GM12878 (cell line): ENCODE data around the gene TRAPPC11. TPM values are rescaled to one million over a fixed set of nuclear protein-coding genes. Genes with fewer than 3 reads are reported as not detected.

Experiments
- ATAC-seq: fragments of 200-7000 bp; cut with Tn5 transposase; 3 replicates; pipeline ENCODE4 v1.9.1; 2020; ENCODE audit warnings: mild to moderate bottlenecking, moderate library complexity
- BruUV-seq: library from RNA; stranded (reverse); fragments of 400-500 nt; replicated peaks from 2 replicates; lab custom pipeline; 2021; lab: Mats Ljungman, UMichigan
- CTCF ChIA-PET: fragments of 300-600 bp; sonication (Branson Sonifier 250); formaldehyde crosslinking; extraction: SDS; loops from one replicate; lab custom pipeline; 2021; ENCODE audit warnings: inconsistent platforms; lab: Yijun Ruan, JAX
- POLR2A ChIA-PET: fragments of 350-600 bp; formaldehyde crosslinking; extraction: SDS; loops from one replicate; lab custom pipeline; 2021; ENCODE audit warnings: inconsistent platforms; lab: Charles Lee
- RAD21 ChIA-PET: fragments of 300-600 bp; sonication (Branson Sonifier 250); formaldehyde crosslinking; loops from one replicate; lab custom pipeline; 2023; ENCODE audit warnings: antibody characterized with exemption; ENCODE audit not compliant: unreplicated experiment; lab: Charles Lee
- SMC1A ChIA-PET: fragments of 300-600 bp; sonication (Branson Sonifier 250); formaldehyde crosslinking; loops from one replicate; lab custom pipeline; 2023; ENCODE audit not compliant: unreplicated experiment, uncharacterized antibody; lab: Charles Lee
- DNase-seq: peaks from one replicate; pipeline ENCODE4 v3.0.0-alpha.2; 2011; ENCODE audit warnings: low read depth, low spot score
- FAIRE-seq: peaks from 3 replicates; lab custom pipeline; 2011; peaks lifted over from hg19 to GRCh38; lab: Jason Lieb, UNC
- H2AFZ ChIP-seq: 2 replicates; pipeline ENCODE4 v1.6.0; 2011; ENCODE audit warnings: low read depth, low read length, control low read depth; ENCODE audit not compliant: control insufficient read depth
- H3K27ac ChIP-seq: 2 replicates; pipeline ENCODE4 v1.5.1; 2011; ENCODE audit warnings: control low read depth; ENCODE audit not compliant: control insufficient read depth, insufficient read depth
- H3K27me3 ChIP-seq, 2 experiments: replicated peaks in 1 of 2; 2 replicates each; pipeline versions ENCODE4 v1.6.0 to v1.6.1; 2011; ENCODE audit warnings: low read length in 1 of 2; ENCODE audit not compliant: control insufficient read depth in 2 of 2, insufficient read depth in 2 of 2
- H3K36me3 ChIP-seq, 2 experiments: 2 replicates each; pipeline ENCODE4 v1.5.1; 2011; ENCODE audit warnings: low read length in 1 of 2; ENCODE audit not compliant: control insufficient read depth in 2 of 2, insufficient read depth in 2 of 2
- H3K4me1 ChIP-seq: 2 replicates; pipeline ENCODE4 v1.6.1; 2011; ENCODE audit warnings: mild to moderate bottlenecking, low read length, moderate library complexity, mixed read lengths; ENCODE audit not compliant: control insufficient read depth, insufficient read depth
- H3K4me2 ChIP-seq: 2 replicates; pipeline ENCODE4 v1.6.0; 2011; ENCODE audit warnings: control low read depth; ENCODE audit not compliant: control insufficient read depth, insufficient read depth
- H3K4me3 ChIP-seq: fragments of 200-600 bp; sonication (generic); 2 replicates; pipeline ENCODE4 v1.5.1; 2016
- H3K79me2 ChIP-seq: 2 replicates; pipeline ENCODE4 v1.6.0; 2011; ENCODE audit warnings: low read length; ENCODE audit not compliant: control insufficient read depth, insufficient read depth
- H3K9ac ChIP-seq: 2 replicates; pipeline ENCODE4 v1.8.0; 2011; ENCODE audit warnings: low read length, control low read depth, mixed read lengths; ENCODE audit not compliant: control insufficient read depth, insufficient read depth
- H3K9me3 ChIP-seq: replicated peaks from 3 replicates; pipeline ENCODE4 v1.5.1; 2011; ENCODE audit warnings: mild to moderate bottlenecking, low read length; ENCODE audit not compliant: control insufficient read depth, insufficient read depth
- H4K20me1 ChIP-seq: 2 replicates; pipeline ENCODE4 v1.6.0; 2011; ENCODE audit not compliant: control insufficient read depth, insufficient read depth
- CBX5 ChIP-seq: sonication (generic); IDR thresholded peaks from 2 replicates; pipeline ENCODE4 v1.6.1; 2016; ENCODE audit warnings: low read depth, moderate library complexity, mild to moderate bottlenecking, inconsistent platforms
- CHD4 ChIP-seq: fragments of 200-600 bp; sonication (generic); IDR thresholded peaks from 2 replicates; pipeline ENCODE4 v1.6.1; 2016; ENCODE audit warnings: mild to moderate bottlenecking
- ETV6 ChIP-seq, 2 experiments: fragments of 450-650 bp in 1 of 2; IDR thresholded peaks in 1 of 2; conservative IDR thresholded peaks in 1 of 2; 2 replicates each; pipeline ENCODE4 v1.6.1; 2014; ENCODE audit warnings: antibody characterized with exemption in 1 of 2, borderline replicate concordance in 1 of 2, low read depth in 1 of 2, mild to moderate bottlenecking in 1 of 2, moderate library complexity in 1 of 2
- HDAC6 ChIP-seq: fragments of 200-600 bp; sonication (generic); IDR thresholded peaks from one replicate; pipeline ENCODE4 v1.8.0; 2017; ENCODE audit warnings: antibody characterized with exemption; ENCODE audit not compliant: unreplicated experiment
- IKZF2 ChIP-seq, 2 experiments: fragments of 450-650 bp; IDR thresholded peaks; 2 replicates each; pipeline ENCODE4 v1.6.1; 2017; ENCODE audit warnings: mild to moderate bottlenecking in 2 of 2, moderate library complexity in 2 of 2
- KLF5 ChIP-seq: fragments of 450-650 bp; IDR thresholded peaks from 2 replicates; pipeline ENCODE4 v1.6.1; 2014; ENCODE audit warnings: mild to moderate bottlenecking; ENCODE audit not compliant: partially characterized antibody
- MTA3 ChIP-seq: IDR thresholded peaks from 2 replicates; pipeline ENCODE4 v1.6.1; 2012; ENCODE audit warnings: low read length, inconsistent platforms, borderline replicate concordance
- MXI1 ChIP-seq: fragments of 150-350 bp; IDR thresholded peaks from 2 replicates; pipeline ENCODE4 v1.6.1; 2011; ENCODE audit warnings: low read depth, mild to moderate bottlenecking, inconsistent platforms, low read length, improper control_type of control experiment
- MYB ChIP-seq: fragments of 150-350 bp; IDR thresholded peaks from 2 replicates; pipeline ENCODE4 v1.6.1; 2014; ENCODE audit warnings: mild to moderate bottlenecking, low read depth, low read length, borderline replicate concordance
- NFYA ChIP-seq: IDR thresholded peaks from 2 replicates; pipeline ENCODE4 v1.6.1; 2011; ENCODE audit warnings: low read depth, mild to moderate bottlenecking, low read length, improper control_type of control experiment, borderline replicate concordance
- SP1 ChIP-seq: IDR thresholded peaks from one replicate; pipeline ENCODE4 v1.6.1; 2011; ENCODE audit warnings: low read depth, low read length
- SUZ12 ChIP-seq: fragments of 200-600 bp; sonication (generic); IDR thresholded peaks from one replicate; pipeline ENCODE4 v1.6.1; 2018; ENCODE audit warnings: antibody characterized with exemption, mild to moderate bottlenecking; ENCODE audit not compliant: unreplicated experiment
- YBX1 ChIP-seq: fragments of 450-650 bp; IDR thresholded peaks from 2 replicates; pipeline ENCODE4 v1.6.1; 2016; ENCODE audit warnings: antibody characterized with exemption
- WGBS: methylation state at CpG from one replicate; pipeline ENCODE4 v1.1.6; 2016; ENCODE audit warnings: low lambda C conversion rate; ENCODE audit not compliant: insufficient replicate concordance, insufficient coverage; ENCODE audit errors: missing lambda C conversion rate; 5-methylcytosine and 5-hydroxymethylcytosine counted together
- in situ Hi-C: fragments of 300-500 bp; cut with MboI; formaldehyde crosslinking; loops from 9 replicates; pipeline ENCODE4 v1.14.3; 2018; ENCODE audit warnings: mixed read lengths
- intact Hi-C: fragments of 100-400 bp; cut with micrococcal nuclease; formaldehyde crosslinking; loops from one replicate; pipeline ENCODE4 v1.14.2; 2022; ENCODE audit not compliant: unreplicated experiment
- polyA plus RNA-seq, 11 experiments: library from polyadenylated mRNA; depleted of rRNA in 4 of 11; unstranded in 6 of 11; stranded (reverse) in 5 of 11; fragments of >200 nt; fragmentation: Nextera tagmentation in 4 of 11; fragmentation: Illumina TruSeq in 1 of 11; extraction: Ambion mirVana in 4 of 11; extraction: Trizol in 1 of 11; gene quantifications; 1 replicate in 1 of 11; 2 replicates in 10 of 11; pipeline versions ENCODE4 v1.2.1 to v1.2.3, GENCODE V29; 2011 to 2016; ENCODE audit warnings: inconsistent platforms in 2 of 11, missing spikeins in 2 of 11, low read depth in 1 of 11
- total RNA-seq, 4 experiments: library from RNA; depleted of rRNA in 3 of 4; stranded (reverse); fragments of >200 nt in 3 of 4; fragmentation: Illumina TruSeq in 1 of 4; extraction: Trizol in 1 of 4; gene quantifications; 2 replicates each; pipeline versions ENCODE4 v1.2.1 to v1.2.3, GENCODE V29; 2013 to 2021
- TF ChIP-seq, protein P1 (sequence below): fragments of 450-650 bp; IDR thresholded peaks from 2 replicates; pipeline ENCODE4 v1.6.1; 2017; ENCODE audit warnings: low read depth, mild to moderate bottlenecking, moderate library complexity
- TF ChIP-seq, protein P2 (sequence below): fragments of 450-650 bp; IDR thresholded peaks from 2 replicates; pipeline ENCODE4 v1.6.1; 2017; ENCODE audit warnings: mild to moderate bottlenecking, low read depth, inconsistent platforms; ENCODE audit not compliant: poor library complexity, severe bottlenecking

The TRAPPC11 gene
- total and polyA plus RNA-seq, 10 of the 15 experiments (the other 5 are each of a cell fraction or from before 2014, with no cell fraction given), result 7.3 to 40.5 (median 22.3) TPM

DNA sequence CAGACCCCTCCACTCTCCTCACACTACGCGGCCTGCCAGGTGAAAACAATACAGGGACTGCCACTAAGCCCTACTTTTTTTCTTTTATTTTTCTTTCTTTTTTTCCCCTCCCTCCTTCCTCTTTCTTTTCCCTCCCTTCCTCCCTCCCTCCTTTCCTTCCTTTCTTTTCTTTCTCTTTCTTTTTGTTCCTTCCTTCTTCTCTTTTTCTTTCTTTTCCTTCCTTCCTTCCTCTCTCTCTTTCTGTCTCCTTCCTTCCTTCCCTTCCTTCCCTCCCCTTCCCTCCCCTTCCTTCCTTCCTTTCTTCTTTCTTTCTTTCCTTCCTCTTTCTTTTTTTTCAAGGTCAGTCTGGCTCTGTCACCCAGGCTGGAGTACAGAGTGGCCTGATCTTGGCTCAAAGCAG lies 42.0 kb upstream of the TRAPPC11 start:
- 61% methylated on average over 2 of the region's 2 CpGs for WGBS
- FAIRE-seq (no peak), ATAC-seq (no peak)
- intact Hi-C loops, result no loop called here
- Histone ChIP-seq H3K79me2 (no peaks in the 10 kb centered on the region), H3K9ac (no peak overlapping the region)
- in situ Hi-C loops, result no loop called here
- no TSS peak for BruUV-seq
- TF ChIP-seq YBX1, result no peak
- TF ChIP-seq CBX5, result no peak
- TF ChIP-seq MXI1, result no peak
- TF ChIP-seq, all 136 proteins: peak for 0
- no peak for DNase-seq
- H3K36me3 ChIP-seq, result no peaks in the 10 kb centered on the region
- POLR2A ChIA-PET, result no interaction called here
- no peaks in the 10 kb centered on the region for H4K20me1 ChIP-seq
- H3K4me1 ChIP-seq, result no peaks in the 10 kb centered on the region
- RAD21 ChIA-PET, result no interaction called here
- CTCF ChIA-PET, result no interaction called here
- H3K27ac ChIP-seq, result no peak overlapping the region
- no peak overlapping the region for H3K4me2 ChIP-seq
- H3K9me3 ChIP-seq, result no peaks in the 10 kb centered on the region
- SMC1A ChIA-PET, result interaction anchor here (0.6 kb wide), 1 partner anchor 635 kb away, joined by 3 read pairs; no protein-coding TSS in a partner anchor
- H2AFZ ChIP-seq, result no peak overlapping the region
- 0 out of 4 replicates have a peak, but pooled peaks cover 0 to 2% of the 10 kb centered on the region in 2 experiments for H3K27me3 ChIP-seq
- H3K4me3 ChIP-seq, result no peak overlapping the region

DNA sequence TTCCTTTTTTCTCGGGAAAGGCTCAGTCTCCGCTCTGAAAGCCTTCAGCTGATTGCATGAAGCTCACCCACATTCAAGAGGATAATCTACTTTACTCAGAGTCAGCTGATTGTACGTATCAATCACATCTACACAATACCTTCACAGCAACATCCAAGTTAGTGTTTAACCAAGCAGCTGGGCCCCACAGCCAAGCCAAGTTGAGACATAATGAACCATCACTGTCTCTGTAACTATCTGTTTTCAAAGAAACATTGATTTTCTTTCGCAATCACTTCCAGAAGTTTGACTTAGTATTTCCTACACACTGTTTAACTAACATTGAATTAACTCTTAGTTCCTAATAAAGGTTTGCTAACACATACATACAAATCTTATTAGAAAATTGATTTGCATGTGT lies 40.4 kb upstream of the TRAPPC11 start:
- H3K27ac ChIP-seq, result no peak overlapping the region
- DNase-seq (no peak), ATAC-seq (no peak), FAIRE-seq (no peak)
- no peaks in the 10 kb centered on the region for H3K36me3 ChIP-seq
- H3K79me2 ChIP-seq, result no peaks in the 10 kb centered on the region
- in situ Hi-C loops (no loop called here), intact Hi-C loops (no loop called here)
- H4K20me1 ChIP-seq, result no peaks in the 10 kb centered on the region
- POLR2A ChIA-PET, result no interaction called here
- no peak overlapping the region for H3K4me2 ChIP-seq
- no peaks in the 10 kb centered on the region for H3K4me1 ChIP-seq
- no TSS peak for BruUV-seq
- no peak overlapping the region for H2AFZ ChIP-seq
- H3K27me3 ChIP-seq, result peaks cover 0 to 2% of the 10 kb centered on the region in 2 experiments; a peak in 1 of 4 replicates
- H3K9me3 ChIP-seq, result no peaks in the 10 kb centered on the region
- SMC1A ChIA-PET, result no interaction called here
- CTCF ChIA-PET, result interaction anchor here (0.6 kb wide), 1 partner anchor 76 kb away, joined by 3 read pairs; no protein-coding TSS in a partner anchor
- RAD21 ChIA-PET, result no interaction called here
- no peak overlapping the region for H3K9ac ChIP-seq
- WGBS, result 71% methylated on average over 4 of the region's 4 CpGs
- no peak overlapping the region for H3K4me3 ChIP-seq
- TF ChIP-seq SUZ12 (no peak), MTA3 (no peak), KLF5 (no peak), IKZF2 (IDR thresholded peaks at IDR 0.05) (no peak), MYB (no peak), SP1 (no peak), ETV6 (conservative IDR thresholded peaks at IDR 0.05 in 1 of 2, IDR thresholded peaks at IDR 0.05 in 1 of 2; ENCODE audit: borderline replicate concordance in 1 of 2, low read depth in 1 of 2) (no peak), CHD4 (no peak), HDAC6 (no peak), NFYA (no peak)
- TF ChIP-seq, protein P1, sequence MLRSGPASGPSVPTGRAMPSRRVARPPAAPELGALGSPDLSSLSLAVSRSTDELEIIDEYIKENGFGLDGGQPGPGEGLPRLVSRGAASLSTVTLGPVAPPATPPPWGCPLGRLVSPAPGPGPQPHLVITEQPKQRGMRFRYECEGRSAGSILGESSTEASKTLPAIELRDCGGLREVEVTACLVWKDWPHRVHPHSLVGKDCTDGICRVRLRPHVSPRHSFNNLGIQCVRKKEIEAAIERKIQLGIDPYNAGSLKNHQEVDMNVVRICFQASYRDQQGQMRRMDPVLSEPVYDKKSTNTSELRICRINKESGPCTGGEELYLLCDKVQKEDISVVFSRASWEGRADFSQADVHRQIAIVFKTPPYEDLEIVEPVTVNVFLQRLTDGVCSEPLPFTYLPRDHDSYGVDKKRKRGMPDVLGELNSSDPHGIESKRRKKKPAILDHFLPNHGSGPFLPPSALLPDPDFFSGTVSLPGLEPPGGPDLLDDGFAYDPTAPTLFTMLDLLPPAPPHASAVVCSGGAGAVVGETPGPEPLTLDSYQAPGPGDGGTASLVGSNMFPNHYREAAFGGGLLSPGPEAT, result no peak
- TF ChIP-seq, protein P2, sequence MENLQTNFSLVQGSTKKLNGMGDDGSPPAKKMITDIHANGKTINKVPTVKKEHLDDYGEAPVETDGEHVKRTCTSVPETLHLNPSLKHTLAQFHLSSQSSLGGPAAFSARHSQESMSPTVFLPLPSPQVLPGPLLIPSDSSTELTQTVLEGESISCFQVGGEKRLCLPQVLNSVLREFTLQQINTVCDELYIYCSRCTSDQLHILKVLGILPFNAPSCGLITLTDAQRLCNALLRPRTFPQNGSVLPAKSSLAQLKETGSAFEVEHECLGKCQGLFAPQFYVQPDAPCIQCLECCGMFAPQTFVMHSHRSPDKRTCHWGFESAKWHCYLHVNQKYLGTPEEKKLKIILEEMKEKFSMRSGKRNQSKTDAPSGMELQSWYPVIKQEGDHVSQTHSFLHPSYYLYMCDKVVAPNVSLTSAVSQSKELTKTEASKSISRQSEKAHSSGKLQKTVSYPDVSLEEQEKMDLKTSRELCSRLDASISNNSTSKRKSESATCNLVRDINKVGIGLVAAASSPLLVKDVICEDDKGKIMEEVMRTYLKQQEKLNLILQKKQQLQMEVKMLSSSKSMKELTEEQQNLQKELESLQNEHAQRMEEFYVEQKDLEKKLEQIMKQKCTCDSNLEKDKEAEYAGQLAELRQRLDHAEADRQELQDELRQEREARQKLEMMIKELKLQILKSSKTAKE, result no peak
